Endothelial cell of umbilical vein (primary cell): Measurements from ENCODE around the gene UNKL. TPM values are rescaled to one million over a fixed set of nuclear protein-coding genes. Genes with fewer than 3 reads are reported as not detected.

Source experiments
- BruUV-seq: library from RNA; stranded (reverse); fragments of 400-500 nt; replicated peaks from 2 replicates; lab custom pipeline; 2021; lab: Mats Ljungman, UMichigan
- CTCF ChIA-PET: fragments of 300-600, 350-600 bp; sonication (Branson Sonifier 250); formaldehyde crosslinking; loops from one replicate; lab custom pipeline; 2021; ENCODE audit warnings: antibody characterized with exemption, inconsistent platforms; lab: Charles Lee
- POLR2A ChIA-PET: fragments of 300-600, 350-600 bp; sonication (Branson Sonifier 250); formaldehyde crosslinking; loops from one replicate; lab custom pipeline; 2021; ENCODE audit warnings: antibody characterized with exemption, inconsistent platforms; lab: Charles Lee
- DNase-seq: peaks from one replicate; pipeline ENCODE4 v3.0.0-alpha.2; 2011; ENCODE audit warnings: low read depth, low spot score
- FAIRE-seq: peaks from 2 replicates; lab custom pipeline; 2011; peaks lifted over from hg19 to GRCh38; lab: Jason Lieb, UNC
- H2AFZ ChIP-seq: 2 replicates; pipeline ENCODE4 v1.6.0; 2012; ENCODE audit warnings: low read depth, low read length, control low read depth, inconsistent platforms
- H3K27ac ChIP-seq: 2 replicates; pipeline ENCODE4 v1.5.1; 2011; ENCODE audit warnings: low read depth, mild to moderate bottlenecking, control low read depth, low read length, moderate library complexity; ENCODE audit not compliant: insufficient read depth
- H3K27me3 ChIP-seq, 2 experiments: 2 replicates each; pipeline versions ENCODE4 v1.6.0 to v1.6.1; 2011; ENCODE audit warnings: low read length in 2 of 2, mixed read lengths in 1 of 2; ENCODE audit not compliant: control insufficient read depth in 2 of 2, insufficient read depth in 2 of 2
- H3K36me3 ChIP-seq, 2 experiments: 2 replicates in 1 of 2; 3 replicates in 1 of 2; pipeline ENCODE4 v1.5.1; 2011; ENCODE audit warnings: low read length in 2 of 2, mild to moderate bottlenecking in 1 of 2, moderate library complexity in 1 of 2; ENCODE audit not compliant: control insufficient read depth in 2 of 2, insufficient read depth in 2 of 2; ENCODE audit errors: extremely low read depth in 1 of 2
- H3K4me1 ChIP-seq: 3 replicates; pipeline ENCODE4 v1.5.1; 2011; ENCODE audit warnings: mild to moderate bottlenecking, low read length; ENCODE audit not compliant: control insufficient read depth, insufficient read depth; ENCODE audit errors: extremely low read depth
- H3K4me2 ChIP-seq: 2 replicates; pipeline ENCODE4 v1.6.1; 2011; ENCODE audit warnings: low read length, control low read depth, mixed read lengths; ENCODE audit not compliant: insufficient read depth
- H3K4me3 ChIP-seq, 3 experiments: fragments of 200-600 bp in 1 of 3; sonication (generic), shearing (Covaris generic) in 1 of 3; replicated peaks in 1 of 3; 2 replicates each; pipeline ENCODE4 v1.5.1; 2011 to 2016; ENCODE audit warnings: control low read depth in 3 of 3, low read length in 3 of 3, mild to moderate bottlenecking in 2 of 3, inconsistent platforms in 1 of 3, low read depth in 1 of 3, moderate library complexity in 1 of 3; ENCODE audit not compliant: insufficient read depth in 1 of 3
- H3K79me2 ChIP-seq: 2 replicates; pipeline ENCODE4 v1.6.0; 2012; ENCODE audit warnings: low read length, inconsistent platforms; ENCODE audit not compliant: control insufficient read depth, insufficient read depth
- H3K9ac ChIP-seq: replicated peaks from 2 replicates; pipeline ENCODE3; 2011; ENCODE audit warnings: low read length, control low read depth; ENCODE audit not compliant: insufficient read depth; ENCODE audit errors: extremely low read depth
- H3K9me1 ChIP-seq: replicated peaks from 3 replicates; pipeline ENCODE4 v1.6.0; 2011; ENCODE audit warnings: mild to moderate bottlenecking, low read length; ENCODE audit not compliant: control insufficient read depth, insufficient read depth; ENCODE audit errors: extremely low read depth
- H3K9me3 ChIP-seq: replicated peaks from 2 replicates; pipeline ENCODE4 v1.5.1; 2012; ENCODE audit warnings: low read length, inconsistent platforms; ENCODE audit not compliant: control insufficient read depth, insufficient read depth
- H4K20me1 ChIP-seq: replicated peaks from 2 replicates; pipeline ENCODE3; 2011; ENCODE audit warnings: mild to moderate bottlenecking, low read length; ENCODE audit not compliant: control insufficient read depth, insufficient read depth; ENCODE audit errors: extremely low read depth
- CTCF ChIP-seq, 2 donors: IDR thresholded peaks; 1 replicate in 1 of 2; 2 replicates in 1 of 2; pipeline ENCODE4 v1.5.1; 2011; ENCODE audit warnings: low read length in 2 of 2, mild to moderate bottlenecking in 2 of 2, moderate library complexity in 2 of 2, control low read depth in 1 of 2, inconsistent platforms in 1 of 2, low read depth in 1 of 2; ENCODE audit not compliant: insufficient read depth in 1 of 2; ENCODE audit errors: extremely low read depth in 1 of 2
- EZH2 ChIP-seq: IDR thresholded peaks from 2 replicates; pipeline ENCODE4 v1.6.1; 2012; ENCODE audit warnings: borderline replicate concordance, low read depth, mild to moderate bottlenecking, moderate library complexity, low read length, inconsistent platforms; ENCODE audit not compliant: severe bottlenecking
- FOS ChIP-seq: IDR thresholded peaks from 2 replicates; pipeline ENCODE4 v1.6.1; 2011; ENCODE audit warnings: mild to moderate bottlenecking, low read length, moderate library complexity, borderline replicate concordance; ENCODE audit not compliant: insufficient read depth
- GATA2 ChIP-seq: IDR thresholded peaks from 2 replicates; pipeline ENCODE4 v1.7.0; 2011; ENCODE audit warnings: low read depth, mild to moderate bottlenecking, moderate library complexity, mixed read lengths, low read length; ENCODE audit not compliant: insufficient read length, insufficient read depth
- JUN ChIP-seq: IDR thresholded peaks from 2 replicates; pipeline ENCODE4 v1.6.1; 2011; ENCODE audit warnings: borderline replicate concordance, low read depth; ENCODE audit not compliant: insufficient read length, insufficient read depth
- MAX ChIP-seq: IDR thresholded peaks from 2 replicates; pipeline ENCODE4 v1.6.1; 2011; ENCODE audit not compliant: insufficient read depth, insufficient read length
- MYC ChIP-seq: IDR thresholded peaks from one replicate; pipeline ENCODE4 v1.6.1; 2011; ENCODE audit warnings: mild to moderate bottlenecking, low read depth, low read length
- POLR2A ChIP-seq: IDR thresholded peaks from 2 replicates; pipeline ENCODE4 v1.6.1; 2012; ENCODE audit warnings: low read depth, mild to moderate bottlenecking, control low read depth, low read length
- POLR2AphosphoS5 ChIP-seq: IDR thresholded peaks from 2 replicates; pipeline ENCODE4 v1.6.1; 2012; ENCODE audit warnings: low read depth, mild to moderate bottlenecking, control low read depth, low read length, moderate library complexity; ENCODE audit not compliant: insufficient read depth
- dilution Hi-C: fragments of 300-500 bp; cut with MboI; formaldehyde crosslinking; loops from one replicate; pipeline ENCODE4 v1.15.0; 2019; ENCODE audit warnings: low sequenced_read_pairs; ENCODE audit not compliant: extremely low pct_ligation_motif_present
- intact Hi-C: fragments of 100-400 bp; cut with micrococcal nuclease; formaldehyde crosslinking; loops from one replicate; pipeline ENCODE4 v1.10.0; 2022
- polyA plus RNA-seq, 4 experiments: library from polyadenylated mRNA; depleted of rRNA in 3 of 4; stranded (reverse) in 3 of 4; unstranded in 1 of 4; fragments of >200 nt; gene quantifications; 2 replicates each; pipeline versions ENCODE4 v1.2.1 to v1.2.3, GENCODE V29; 2011 to 2012; ENCODE audit warnings: missing spikeins in 1 of 4
- total RNA-seq: library from RNA; stranded (reverse); gene quantifications from 2 replicates; pipeline ENCODE4 v1.2.3, GENCODE V29; 2021

UNKL gene
- total and polyA plus RNA-seq, 2 donors (not counting 3 experiments of a cell fraction or from before 2014, with no cell fraction given), result 17.1 to 32.8 TPM

GRCh38 chr16:1426734-1427471, 12.4 kb upstream of the UNKL start:
- no TSS peak for BruUV-seq
- no peak for TF ChIP-seq JUN
- TF ChIP-seq EZH2, result no peak
- no peak for TF ChIP-seq FOS
- no peak for TF ChIP-seq GATA2
- TF ChIP-seq POLR2AphosphoS5, result no peak
- no peak for TF ChIP-seq CTCF (IDR thresholded peaks at IDR 0.05; ENCODE audit: extremely low read depth in 1 of 2, insufficient read depth in 1 of 2, low read depth in 1 of 2, low read length in 2 of 2)
- no peak for TF ChIP-seq POLR2A
- TF ChIP-seq MYC, result no peak
- TF ChIP-seq MAX, result no peak
- H3K9me3 ChIP-seq, result no peaks in the 10 kb centered on the region
- intact Hi-C loops, result loop anchor here (10.0 kb wide), 1 partner anchor 278 kb away; the partner anchor contains the start of gene MAPK8IP3
- FAIRE-seq (no peak), DNase-seq (no peak)
- no peak overlapping the region for H2AFZ ChIP-seq
- no peak overlapping the region for H3K4me2 ChIP-seq
- H3K27me3 ChIP-seq, result no peaks in the 10 kb centered on the region
- dilution Hi-C loops, result no loop called here
- no peak overlapping the region for H3K27ac ChIP-seq
- no peaks in the 10 kb centered on the region for H4K20me1 ChIP-seq
- no peaks in the 10 kb centered on the region for H3K4me1 ChIP-seq
- POLR2A ChIA-PET, result no interaction called here
- H3K9me1 ChIP-seq, result no peaks in the 10 kb centered on the region
- CTCF ChIA-PET, result interaction anchor here (0.8 kb wide), 1 partner anchor 12 kb away, joined by 3 read pairs; no protein-coding TSS in a partner anchor
- no peaks in the 10 kb centered on the region for H3K36me3 ChIP-seq
- H3K9ac ChIP-seq, result no peak overlapping the region
- H3K4me3 ChIP-seq, result no peak overlapping the region
- no peaks in the 10 kb centered on the region for H3K79me2 ChIP-seq
